A673 (cell line): ENCODE results near the gene MRNIP. TPM values are rescaled to one million over a fixed set of nuclear protein-coding genes. Genes with fewer than 3 reads are reported as not detected.

Source experiments
- BruUV-seq: library from RNA; stranded (reverse); fragments of 400-500 nt; replicated peaks from 2 replicates; lab custom pipeline; 2021; lab: Mats Ljungman, UMichigan
- CTCF ChIA-PET: fragments of 300-600 bp; sonication (Branson Sonifier 250); formaldehyde crosslinking; loops from one replicate; lab custom pipeline; 2022; ENCODE audit warnings: antibody characterized with exemption; lab: Charles Lee
- POLR2A ChIA-PET: fragments of 300-600 bp; sonication (Branson Sonifier 250); formaldehyde crosslinking; loops from one replicate; lab custom pipeline; 2022; ENCODE audit warnings: antibody characterized with exemption; ENCODE audit not compliant: low non-redundant PET; lab: Charles Lee
- DNase-seq: peaks from one replicate; pipeline ENCODE4 v3.0.0-alpha.2; 2015; ENCODE audit warnings: low spot score
- H3K27ac ChIP-seq: fragments of 200-600 bp; sonication (generic); 2 replicates; pipeline ENCODE4 v1.5.1; 2016; ENCODE audit warnings: mixed run types, low read depth, mild to moderate bottlenecking, mixed read lengths, antibody characterized with exemption, low read length; ENCODE audit not compliant: poor library complexity, severe bottlenecking
- H3K27me3 ChIP-seq: fragments of 200-600 bp; sonication (generic); replicated peaks from 2 replicates; pipeline ENCODE4 v1.6.1; 2017; ENCODE audit warnings: mixed run types, low read depth, mild to moderate bottlenecking, mixed read lengths, antibody characterized with exemption, low read length; ENCODE audit not compliant: insufficient read depth, poor library complexity
- H3K36me3 ChIP-seq: fragments of 200-600 bp; sonication (generic); 2 replicates; pipeline ENCODE4 v1.6.1; 2016; ENCODE audit warnings: mixed run types, mild to moderate bottlenecking, mixed read lengths, antibody characterized with exemption, low read length; ENCODE audit not compliant: insufficient read depth, poor library complexity, severe bottlenecking
- H3K4me1 ChIP-seq: fragments of 200-600 bp; sonication (generic); 2 replicates; pipeline ENCODE4 v1.6.1; 2017; ENCODE audit warnings: mixed run types, mild to moderate bottlenecking, mixed read lengths, antibody characterized with exemption, low read length; ENCODE audit not compliant: insufficient read depth, poor library complexity, severe bottlenecking
- H3K4me3 ChIP-seq: fragments of 200-600 bp; sonication (generic); 2 replicates; pipeline ENCODE4 v1.5.1; 2016; ENCODE audit warnings: low read depth, mixed run types, mild to moderate bottlenecking, mixed read lengths, low read length; ENCODE audit not compliant: poor library complexity, severe bottlenecking
- H3K9me3 ChIP-seq: fragments of 200-600 bp; sonication (generic); 2 replicates; pipeline ENCODE4 v1.6.1; 2016; ENCODE audit warnings: mixed run types, low read depth, mild to moderate bottlenecking, mixed read lengths, antibody characterized with exemption, low read length; ENCODE audit not compliant: poor library complexity, severe bottlenecking
- CTCF ChIP-seq: fragments of 300-800, 200-600 bp; sonication (generic); conservative IDR thresholded peaks from 2 replicates; pipeline ENCODE4 v1.5.1; 2017; ENCODE audit warnings: low read depth, mild to moderate bottlenecking, antibody characterized with exemption, low read length, moderate library complexity, mixed read lengths
- EZH2 ChIP-seq: fragments of 200-600 bp; sonication (generic); IDR thresholded peaks from 2 replicates; pipeline ENCODE4 v1.6.1; 2017; ENCODE audit warnings: borderline replicate concordance, low read depth, mild to moderate bottlenecking, mixed read lengths, antibody characterized with exemption, low read length; ENCODE audit not compliant: poor library complexity, severe bottlenecking
- intact Hi-C: fragments of 100-400 bp; cut with micrococcal nuclease; formaldehyde crosslinking; loops from one replicate; pipeline ENCODE4 v1.10.0; 2022; ENCODE audit not compliant: unreplicated experiment
- total RNA-seq: library from RNA; stranded (reverse); gene quantifications from 2 replicates; pipeline ENCODE4 v1.2.3, GENCODE V29; 2021

Gene MRNIP
- total RNA-seq, 1 experiment from 2014 or later: 31.3 TPM

GRCh38 chr5:179901462-179901861, 42.8 kb upstream of the MRNIP start:
- TF ChIP-seq CTCF (no peak), EZH2 (no peak)
- intact Hi-C loops: no loop called here

GRCh38 chr5:179900711-179901110, 42.1 kb upstream of the MRNIP start:
- Histone ChIP-seq H3K9me3 (no peaks in the 10 kb centered on the region), H3K36me3 (peaks cover 41% of the 10 kb centered on the region), H3K4me1 (no peaks in the 10 kb centered on the region), H3K4me3 (no peak overlapping the region), H3K27me3 (no peaks in the 10 kb centered on the region), H3K27ac (no peak overlapping the region)
- TF ChIP-seq CTCF (no peak), EZH2 (no peak)
- intact Hi-C loops: no loop called here
- ChIA-PET CTCF (no interaction called here), POLR2A (no interaction called here)
- no TSS peak for BruUV-seq
- no peak for DNase-seq

More at GRCh38 chr5:179901462-179901861, 42.8 kb upstream of the MRNIP start:
- Histone ChIP-seq H3K4me1 (peaks cover 4% of the 10 kb centered on the region), H3K4me3 (no peak overlapping the region), H3K9me3 (no peaks in the 10 kb centered on the region), H3K36me3 (peaks cover 35% of the 10 kb centered on the region), H3K27ac (no peak overlapping the region), H3K27me3 (no peaks in the 10 kb centered on the region)
- no peak for DNase-seq
- ChIA-PET POLR2A (no interaction called here), CTCF (no interaction called here)
- BruUV-seq: no TSS peak

GRCh38 chr5:179900206-179900605, 41.6 kb upstream of the MRNIP start:
- CTCF ChIA-PET: no interaction called here

More at GRCh38 chr5:179900206-179900605, 41.6 kb upstream of the MRNIP start:
- BruUV-seq: no TSS peak
- POLR2A ChIA-PET: no interaction called here
- DNase-seq: no peak
- intact Hi-C loops: no loop called here
- H3K27ac ChIP-seq: no peak overlapping the region
- TF ChIP-seq CTCF: no peak
- no peak for TF ChIP-seq EZH2
- no peak overlapping the region for H3K4me3 ChIP-seq
- H3K4me1 ChIP-seq: no peaks in the 10 kb centered on the region
- H3K36me3 ChIP-seq: peaks cover 39% of the 10 kb centered on the region
- no peaks in the 10 kb centered on the region for H3K9me3 ChIP-seq
- no peaks in the 10 kb centered on the region for H3K27me3 ChIP-seq
